Keratinocyte (primary cell): ENCODE data around the gene TTC39B.

ENCODE experiments used
- EZH2 ChIP-seq: IDR thresholded peaks from one replicate; pipeline ENCODE4 v1.6.1; 2012; ENCODE audit warnings: inconsistent platforms, mild to moderate bottlenecking, low read length, moderate library complexity
- TF ChIP-seq, protein P1 (sequence below), 3 experiments: IDR thresholded peaks in 1 of 3; conservative IDR thresholded peaks in 1 of 3; optimal IDR thresholded peaks in 1 of 3; 2 replicates in 2 of 3; 3 replicates in 1 of 3; pipeline versions ENCODE3 to v1.5.1; 2011; ENCODE audit warnings: low read length in 3 of 3, mild to moderate bottlenecking in 3 of 3, moderate library complexity in 2 of 3, control low read depth in 1 of 3, inconsistent platforms in 1 of 3; ENCODE audit not compliant: insufficient read depth in 2 of 3; ENCODE audit errors: extremely low read depth in 1 of 3

- TF ChIP-seq, protein P1, sequence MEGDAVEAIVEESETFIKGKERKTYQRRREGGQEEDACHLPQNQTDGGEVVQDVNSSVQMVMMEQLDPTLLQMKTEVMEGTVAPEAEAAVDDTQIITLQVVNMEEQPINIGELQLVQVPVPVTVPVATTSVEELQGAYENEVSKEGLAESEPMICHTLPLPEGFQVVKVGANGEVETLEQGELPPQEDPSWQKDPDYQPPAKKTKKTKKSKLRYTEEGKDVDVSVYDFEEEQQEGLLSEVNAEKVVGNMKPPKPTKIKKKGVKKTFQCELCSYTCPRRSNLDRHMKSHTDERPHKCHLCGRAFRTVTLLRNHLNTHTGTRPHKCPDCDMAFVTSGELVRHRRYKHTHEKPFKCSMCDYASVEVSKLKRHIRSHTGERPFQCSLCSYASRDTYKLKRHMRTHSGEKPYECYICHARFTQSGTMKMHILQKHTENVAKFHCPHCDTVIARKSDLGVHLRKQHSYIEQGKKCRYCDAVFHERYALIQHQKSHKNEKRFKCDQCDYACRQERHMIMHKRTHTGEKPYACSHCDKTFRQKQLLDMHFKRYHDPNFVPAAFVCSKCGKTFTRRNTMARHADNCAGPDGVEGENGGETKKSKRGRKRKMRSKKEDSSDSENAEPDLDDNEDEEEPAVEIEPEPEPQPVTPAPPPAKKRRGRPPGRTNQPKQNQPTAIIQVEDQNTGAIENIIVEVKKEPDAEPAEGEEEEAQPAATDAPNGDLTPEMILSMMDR (optimal IDR thresholded peaks at IDR 0.05 in 1 of 3, IDR thresholded peaks at IDR 0.05 in 1 of 3, conservative IDR thresholded peaks at IDR 0.05 in 1 of 3; ENCODE audit: extremely low read depth in 1 of 3, insufficient read depth in 2 of 3, low read length in 3 of 3) = no peak
- no peak for TF ChIP-seq EZH2
These were observed 81.4 kb downstream of the TTC39B start for GRCh38 chr9:15225564-15226126.
